Fibroblast of gingiva (primary cell): ENCODE results near the gene KDM1B.
"Not testable (repeated sequence)": the region's sequence is repeated elsewhere in the genome, so short reads cannot be mapped to it uniquely, and the experiment has no call there.

Experiments used
- DNase-seq: peaks from one replicate; pipeline ENCODE4 v3.0.0-alpha.2; 2011; ENCODE audit warnings: low read depth

Gene KDM1B

GRCh38 chr6:18148304-18149025, 6.8 kb upstream of the KDM1B start:
- DNase-seq: peak; percentile 43

GRCh38 chr6:18151391-18151790, 3.8 kb upstream of the KDM1B start:
- DNase-seq: not testable (repeated sequence)

GRCh38 chr6:18151801-18152200, 3.4 kb upstream of the KDM1B start:
- DNase-seq: no peak

- no peak for DNase-seq
Observed at GRCh38 chr6:18153311-18153703, 1.9 kb upstream of the KDM1B start.

GRCh38 chr6:18154507-18155149, 594 bp upstream of the KDM1B start, which contains the start of gene TPMT:
TPMT (minus strand) TSS chr6:18155077; CDS start chr6:18149127, 5,950 bp downstream.
- no peak for DNase-seq

- no peak for DNase-seq
Observed at GRCh38 chr6:18155864-18156421, 721 bp downstream of the KDM1B start.

GRCh38 chr6:18160911-18161310, 5.7 kb downstream of the KDM1B start:
- DNase-seq: no peak

- peak; percentile 7 for DNase-seq
Observed at GRCh38 chr6:18161431-18161830, 6.2 kb downstream of the KDM1B start.

- no peak for DNase-seq
Observed at GRCh38 chr6:18162401-18162800, 7.2 kb downstream of the KDM1B start.

GRCh38 chr6:18165751-18166150, 10.5 kb downstream of the KDM1B start:
- peak; percentile 42 for DNase-seq

- peak; percentile 66 for DNase-seq
Observed at GRCh38 chr6:18166312-18167036, 11.3 kb downstream of the KDM1B start.

- no peak for DNase-seq
Observed at GRCh38 chr6:18168264-18168663, 13.0 kb downstream of the KDM1B start.

- DNase-seq: peak; percentile 46
Observed at GRCh38 chr6:18171871-18172270, 16.6 kb downstream of the KDM1B start.

GRCh38 chr6:18176198-18176597, 21.0 kb downstream of the KDM1B start:
- DNase-seq: not testable (repeated sequence)

- DNase-seq: no peak
Observed at GRCh38 chr6:18177286-18177965, 22.2 kb downstream of the KDM1B start.

- DNase-seq: no peak
Observed at GRCh38 chr6:18178960-18179615, 23.9 kb downstream of the KDM1B start.

GRCh38 chr6:18179770-18180356, 24.6 kb downstream of the KDM1B start:
- no peak for DNase-seq

- DNase-seq: no peak
Observed at GRCh38 chr6:18182568-18182967, 27.3 kb downstream of the KDM1B start.

GRCh38 chr6:18183766-18184165, 28.5 kb downstream of the KDM1B start:
- peak; percentile 35 for DNase-seq

- no peak for DNase-seq
Observed at GRCh38 chr6:18185624-18186023, 30.4 kb downstream of the KDM1B start.

GRCh38 chr6:18186033-18186432, 30.8 kb downstream of the KDM1B start:
- no peak for DNase-seq
